ENCODE results near the gene CGREF1.

Gene CGREF1

DNA sequence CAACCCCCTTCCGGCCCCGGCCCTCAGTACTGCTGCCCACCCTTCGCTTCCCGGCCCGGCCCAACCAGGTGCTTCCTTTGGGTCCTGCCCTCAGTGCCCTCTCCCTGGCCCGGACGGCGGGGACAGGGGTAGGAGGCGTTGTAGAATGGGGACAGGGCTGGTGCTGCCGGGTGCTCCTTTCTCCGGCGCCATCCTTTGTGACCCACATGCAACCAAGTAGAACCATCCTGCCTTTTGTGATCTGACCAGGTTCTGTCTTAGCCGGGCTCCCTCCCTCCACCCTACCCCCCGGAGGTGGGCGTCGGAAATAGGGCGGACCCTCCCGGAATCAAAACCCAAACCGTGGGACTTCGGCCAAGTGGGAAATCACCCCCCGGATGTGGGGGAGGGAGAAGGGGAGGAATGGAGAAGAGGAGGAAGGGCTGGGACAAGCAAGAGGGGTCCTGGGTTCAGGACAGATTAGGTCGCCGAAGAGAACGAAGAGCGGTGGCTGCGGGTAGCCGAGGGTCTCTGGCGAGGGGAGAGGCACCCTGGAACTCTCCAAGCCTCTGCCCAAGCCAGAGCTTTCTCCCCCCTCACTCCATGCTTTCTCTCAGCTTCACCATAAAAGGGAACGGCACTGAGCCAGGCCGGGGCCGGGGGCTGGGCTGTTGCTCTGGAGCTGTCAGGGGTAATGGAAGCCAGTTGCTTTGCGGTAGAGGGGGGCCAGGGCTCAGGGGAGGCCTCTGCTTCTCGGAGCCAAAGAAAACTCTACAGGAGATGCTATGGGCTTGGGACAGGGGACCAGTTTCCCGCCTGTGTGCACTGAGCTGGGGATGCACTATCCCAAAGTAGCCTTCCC lies 46.7 kb downstream of the CGREF1 start:
- DNase-seq, result no peak

GRCh38 chr2:27071277-27071989 lies 47.5 kb downstream of the CGREF1 start, which contains the start of gene OST4:
Gene OST4 (minus strand): TSS chr2:27071654.
- peak; percentile 59 for DNase-seq

- DNase-seq, result no peak
Observed at GRCh38 chr2:27070653-27071276, 48.2 kb downstream of the CGREF1 start.

DNA sequence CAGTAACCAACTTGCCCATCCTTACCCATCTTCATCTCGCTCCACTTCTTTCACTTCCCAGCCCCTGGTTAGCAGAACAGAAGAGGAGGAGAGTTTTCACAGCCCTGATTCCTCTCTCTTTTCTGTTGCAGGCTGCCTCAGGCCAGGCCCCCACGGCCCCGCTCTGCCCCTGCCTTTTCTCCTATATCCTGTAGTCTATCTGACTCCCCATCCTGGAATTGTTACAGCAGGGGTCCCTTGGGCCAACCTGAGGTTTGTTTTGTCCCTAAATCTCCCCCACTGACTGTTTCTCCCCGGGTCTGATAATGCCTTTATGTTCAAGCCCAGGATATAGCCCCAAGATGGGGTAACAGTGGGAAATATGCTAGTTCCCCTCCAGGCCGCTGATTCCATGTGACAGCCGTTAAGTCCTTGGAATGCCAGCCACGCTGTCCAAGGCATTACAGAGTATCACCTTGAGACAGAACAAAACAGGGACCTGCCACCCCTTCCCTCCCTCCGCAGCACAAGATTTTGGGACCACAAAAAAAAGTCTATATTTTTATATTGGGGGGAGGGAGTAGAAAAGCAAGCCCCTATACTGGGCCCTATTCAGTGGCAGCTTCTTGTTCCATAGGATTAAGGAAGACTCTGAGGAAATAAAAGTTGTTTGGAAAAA lies 48.8 kb downstream of the CGREF1 start:
- DNase-seq, result no peak

- no peak for DNase-seq
Observed at GRCh38 chr2:27069436-27069835, 49.5 kb downstream of the CGREF1 start.

DNA sequence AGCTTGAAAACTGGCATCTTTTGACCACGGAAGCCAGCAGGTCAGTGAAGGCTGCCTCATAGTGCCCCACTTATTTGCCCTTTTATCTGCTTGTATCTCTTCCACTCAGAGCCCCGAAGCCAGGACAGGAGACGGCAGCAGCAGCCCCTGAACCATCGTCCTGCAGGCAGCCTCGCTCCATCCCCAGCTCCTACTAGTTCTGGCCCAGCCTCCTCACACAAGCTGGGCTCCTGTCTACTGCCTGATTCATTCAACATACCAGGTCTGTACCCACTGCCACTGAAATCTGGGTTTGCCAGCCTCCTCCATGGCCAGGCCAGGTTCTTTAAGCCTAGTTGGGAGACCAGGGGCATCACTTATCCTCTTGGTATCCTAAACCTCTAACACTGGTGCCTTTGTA lies 51.5 kb downstream of the CGREF1 start:
- DNase-seq, result no peak

DNA sequence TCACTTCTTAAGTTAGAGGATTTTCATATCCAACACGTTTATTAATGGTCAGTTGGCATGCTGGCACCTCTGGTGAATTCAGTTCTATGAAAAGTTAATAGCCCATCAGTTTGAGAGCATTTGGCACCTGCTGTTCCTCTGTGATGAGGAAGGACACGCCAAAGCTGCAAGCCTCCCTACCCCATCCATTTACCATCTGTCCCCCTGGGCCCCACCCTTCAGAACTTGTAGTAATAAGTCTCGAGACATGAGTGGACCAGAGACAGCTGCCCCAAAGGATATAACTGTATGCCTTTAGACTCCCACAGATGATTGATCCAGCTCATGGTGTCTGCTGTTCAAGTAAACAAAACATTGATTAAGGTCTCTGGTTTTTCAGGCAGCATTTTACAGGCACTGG lies 53.8 kb downstream of the CGREF1 start:
- no peak for DNase-seq

DNA sequence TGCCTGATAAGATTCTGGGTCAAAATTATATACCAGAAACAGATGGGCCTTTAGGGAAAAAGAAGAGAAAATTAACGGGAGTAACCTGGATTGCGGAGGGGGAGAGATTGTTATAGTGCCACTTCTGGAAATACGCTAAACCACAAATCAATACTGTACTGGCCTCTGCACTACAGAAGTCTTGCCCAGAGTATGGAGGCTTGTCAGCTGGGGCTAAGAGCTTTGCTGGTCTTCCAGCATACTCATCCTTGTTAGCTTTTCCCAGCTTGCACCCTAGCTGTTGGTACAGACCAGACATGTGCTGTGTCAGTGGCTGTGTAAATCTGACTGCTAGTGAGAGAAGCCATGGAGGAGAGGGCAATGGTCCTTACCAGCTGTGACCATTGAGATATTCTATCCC lies 58.6 kb downstream of the CGREF1 start:
- no peak for DNase-seq

GRCh38 chr2:27059141-27059820 lies 59.6 kb downstream of the CGREF1 start:
- DNase-seq, result no peak

- DNase-seq, result no peak
Observed at GRCh38 chr2:27058210-27058609, 60.7 kb downstream of the CGREF1 start.

DNA sequence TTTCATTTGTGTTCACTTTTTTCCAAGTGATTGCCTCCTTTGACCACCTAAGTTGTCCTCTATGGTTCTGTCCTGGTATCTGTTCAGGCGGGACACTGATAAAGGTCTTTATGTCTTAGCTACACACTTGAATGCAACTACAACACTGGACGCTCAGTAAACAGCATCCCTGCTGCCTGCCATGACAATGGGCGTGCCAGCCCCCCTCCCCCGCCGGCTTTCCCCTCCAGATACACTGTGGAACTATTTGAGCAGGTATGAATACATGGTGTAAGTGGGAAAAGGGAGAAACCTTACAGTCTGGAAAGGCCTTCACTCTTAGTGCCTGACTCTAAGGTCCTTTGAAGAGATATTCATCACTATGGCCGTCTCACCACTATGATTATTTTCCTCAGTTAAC lies 61.7 kb downstream of the CGREF1 start:
- DNase-seq, result no peak

GRCh38 chr2:27054721-27055120 lies 64.2 kb downstream of the CGREF1 start:
- no peak for DNase-seq

DNA sequence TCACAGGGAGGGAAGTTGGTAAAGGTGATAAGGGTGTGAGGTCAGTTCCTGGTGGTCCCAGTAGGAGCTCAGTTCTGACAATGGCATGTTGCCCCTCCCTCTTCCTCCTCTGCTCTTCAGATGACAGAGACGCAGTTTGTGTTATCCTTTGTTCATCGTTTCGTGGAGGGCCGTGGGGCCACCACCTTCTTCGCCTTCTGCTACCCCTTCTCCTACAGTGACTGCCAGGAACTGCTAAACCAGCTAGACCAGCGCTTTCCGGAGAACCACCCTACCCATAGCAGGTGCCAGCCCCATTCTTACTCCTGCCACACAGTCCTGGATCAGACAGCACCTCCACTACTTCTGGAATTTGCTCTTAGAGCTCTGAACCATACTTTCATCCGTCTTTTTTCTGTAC lies 65.2 kb downstream of the CGREF1 start:
- no peak for DNase-seq

GRCh38 chr2:27053321-27053720 lies 65.6 kb downstream of the CGREF1 start:
- no peak for DNase-seq

DNA sequence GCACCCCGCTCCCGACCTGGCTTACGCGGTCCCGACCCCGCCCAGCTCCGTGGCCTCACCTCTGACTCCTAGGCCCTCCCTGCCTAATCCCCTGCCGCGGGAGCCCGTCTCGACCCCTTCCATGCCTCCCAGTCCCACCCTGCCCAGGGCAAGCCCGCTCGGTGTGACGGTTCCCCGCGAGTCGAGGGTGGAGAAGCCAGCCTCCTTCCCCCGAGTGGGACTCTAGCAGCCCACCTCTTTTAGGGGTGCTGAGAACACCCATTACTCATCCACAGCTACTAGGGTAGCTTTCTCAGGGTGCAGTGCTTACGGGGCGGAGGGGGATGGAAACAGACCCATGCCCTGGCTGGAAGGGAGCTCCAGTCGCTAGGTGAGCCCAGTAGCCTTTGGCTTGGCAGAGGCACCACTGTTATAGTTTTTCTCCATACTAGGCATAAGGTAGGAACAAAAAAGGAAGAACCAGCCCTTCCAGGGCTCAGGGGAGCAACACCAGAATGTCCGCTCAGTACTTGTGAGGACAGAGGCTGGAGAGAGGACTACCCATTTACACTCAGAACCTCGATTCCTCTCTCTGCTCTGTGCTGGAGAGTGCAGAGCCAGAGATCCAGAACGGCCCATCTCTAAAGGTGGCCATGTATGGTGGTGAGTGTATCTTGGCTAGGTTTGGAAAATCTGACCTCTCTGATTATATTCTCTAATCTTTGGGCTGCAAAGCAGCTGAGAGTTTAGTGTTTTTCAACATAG lies 66.9 kb downstream of the CGREF1 start:
- DNase-seq, result no peak

GRCh38 chr2:27050996-27051901 lies 67.7 kb downstream of the CGREF1 start, which contains the start of gene AGBL5:
Gene AGBL5 (plus strand): TSS chr2:27051668. CDS start chr2:27052959, 1,291 bp downstream.
- DNase-seq, result peak; percentile 98

Measured in NCI-H1694 (cell line).